Gastrocnemius medialis (tissue), 4 donors: ENCODE data around the gene SLC30A4. TPM values are rescaled to one million over a fixed set of nuclear protein-coding genes. Genes with fewer than 3 reads are reported as not detected.

Source experiments
- ATAC-seq, 2 donors: fragments of 150-250 bp; one replicate each; pipeline ENCODE4 v1.9.1; 2016
- DNase-seq, 2 donors: peaks; one replicate each; pipeline ENCODE4 v3.0.0-alpha.2; 2019
- H3K27ac ChIP-seq, 4 donors: fragments of 200-600 bp; sonication (generic); 1 replicate in 1 of 4; 2 replicates in 3 of 4; pipeline ENCODE4 v1.5.1; 2016 to 2018; ENCODE audit warnings: mild to moderate bottlenecking in 2 of 4, moderate library complexity in 1 of 4
- H3K27me3 ChIP-seq, 3 donors: fragments of 200-600 bp; sonication (generic) in 2 of 3; 1 replicate in 1 of 3; 2 replicates in 2 of 3; pipeline versions ENCODE4 v1.5.1 to v1.6.0; 2016 to 2019; ENCODE audit warnings: mild to moderate bottlenecking in 1 of 3, moderate library complexity in 1 of 3
- H3K36me3 ChIP-seq, 2 donors: fragments of 200-600 bp; sonication (generic) in 1 of 2; one replicate each; pipeline ENCODE4 v1.5.1; 2017 to 2018
- H3K4me1 ChIP-seq, 2 donors: fragments of 200-600 bp; sonication (generic) in 1 of 2; one replicate each; pipeline ENCODE4 v1.5.1; 2016 to 2017; ENCODE audit warnings: mild to moderate bottlenecking in 2 of 2
- H3K4me3 ChIP-seq, 4 donors: fragments of 200-600 bp; sonication (generic) in 3 of 4; 1 replicate in 1 of 4; 2 replicates in 3 of 4; pipeline ENCODE4 v1.5.1; 2016 to 2019; ENCODE audit warnings: mild to moderate bottlenecking in 2 of 4
- H3K9me3 ChIP-seq, 3 donors: fragments of 200-600 bp; sonication (generic) in 2 of 3; 1 replicate in 1 of 3; 2 replicates in 2 of 3; pipeline ENCODE4 v1.5.1; 2016 to 2019
- POLR2A ChIP-seq, 2 donors: fragments of 450-650 bp; IDR thresholded peaks; one replicate each; pipeline ENCODE4 v1.6.1; 2017; ENCODE audit warnings: antibody characterized with exemption in 2 of 2, mild to moderate bottlenecking in 2 of 2, moderate library complexity in 2 of 2
- in situ Hi-C, 4 donors: fragments of 200-750 bp; cut with MboI; loops; one replicate each; pipeline versions ENCODE4 v1.15.0 to v1.8.0; 2017; ENCODE audit warnings: low sequenced_read_pairs in 4 of 4
- intact Hi-C: fragments of 100-400 bp; cut with DNase I; formaldehyde crosslinking; loops from one replicate; pipeline ENCODE4 v1.15.1; 2023; ENCODE audit warnings: low total_unique reads
- total RNA-seq, 4 donors: library from RNA; depleted of rRNA; stranded (reverse); fragments of >200 nt; gene quantifications; one replicate each; pipeline versions ENCODE4 v1.1.0 to v1.2.3, GENCODE V29; 2016
- TF ChIP-seq, protein P1 (sequence below), 5 experiments: fragments of 450-650 bp in 3 of 5; fragments of 200-600 bp in 2 of 5; sonication (generic) in 2 of 5; IDR thresholded peaks in 4 of 5; conservative IDR thresholded peaks in 1 of 5; 1 replicate in 4 of 5; 2 replicates in 1 of 5; pipeline ENCODE4 v1.5.1; 2016 to 2019; ENCODE audit warnings: antibody characterized with exemption in 5 of 5, mild to moderate bottlenecking in 3 of 5, moderate library complexity in 3 of 5

Gene SLC30A4
- total RNA-seq, 4 donors from 2014 or later: 1.4 to 2.3 (median 1.7) TPM

DNA sequence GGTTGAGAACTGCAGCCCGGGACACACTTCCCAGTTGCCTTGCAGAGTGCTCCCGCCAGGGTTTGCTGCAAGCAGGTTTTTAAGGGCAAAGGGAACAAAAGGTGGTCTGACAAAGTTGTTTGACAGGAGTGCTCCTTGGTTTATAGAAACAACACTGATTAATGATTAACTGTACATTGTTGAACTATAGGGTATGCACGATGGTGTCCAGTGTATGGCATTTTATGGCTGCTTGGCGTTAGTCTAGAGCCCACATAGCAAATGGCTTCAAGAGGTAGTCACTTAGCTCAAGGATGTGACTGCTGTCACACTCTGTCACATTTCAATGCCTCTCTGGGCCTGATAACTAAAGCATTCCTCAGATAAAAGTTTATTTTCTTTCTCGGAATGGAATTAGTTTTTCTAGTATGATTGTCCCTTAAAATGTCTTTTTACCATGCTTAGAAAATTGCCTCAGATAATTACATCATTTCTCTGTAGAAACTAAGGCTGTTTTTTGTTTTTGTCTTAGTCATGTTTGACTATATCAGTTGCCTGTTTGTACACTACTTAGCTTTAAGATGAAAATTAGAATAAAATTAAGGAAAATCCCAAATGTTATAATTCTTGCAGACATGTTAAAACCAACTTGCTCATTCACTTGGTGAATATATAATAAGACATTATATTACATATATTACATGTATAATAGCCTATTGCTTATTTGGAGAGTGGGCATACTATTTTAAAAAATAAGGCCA is 82.9 kb downstream of the SLC30A4 start:
- H3K27ac ChIP-seq: no peak overlapping the region
- ATAC-seq (no peak), DNase-seq (no peak)
- no peaks in the 10 kb centered on the region for H3K27me3 ChIP-seq
- intact Hi-C loops: no loop called here
- no peaks in the 10 kb centered on the region for H3K4me1 ChIP-seq
- H3K9me3 ChIP-seq: no peaks in the 10 kb centered on the region
- no peaks in the 10 kb centered on the region for H3K36me3 ChIP-seq
- in situ Hi-C loops: no loop called here
- TF ChIP-seq POLR2A (IDR thresholded peaks at IDR 0.05): no peak
- H3K4me3 ChIP-seq: no peak overlapping the region

DNA sequence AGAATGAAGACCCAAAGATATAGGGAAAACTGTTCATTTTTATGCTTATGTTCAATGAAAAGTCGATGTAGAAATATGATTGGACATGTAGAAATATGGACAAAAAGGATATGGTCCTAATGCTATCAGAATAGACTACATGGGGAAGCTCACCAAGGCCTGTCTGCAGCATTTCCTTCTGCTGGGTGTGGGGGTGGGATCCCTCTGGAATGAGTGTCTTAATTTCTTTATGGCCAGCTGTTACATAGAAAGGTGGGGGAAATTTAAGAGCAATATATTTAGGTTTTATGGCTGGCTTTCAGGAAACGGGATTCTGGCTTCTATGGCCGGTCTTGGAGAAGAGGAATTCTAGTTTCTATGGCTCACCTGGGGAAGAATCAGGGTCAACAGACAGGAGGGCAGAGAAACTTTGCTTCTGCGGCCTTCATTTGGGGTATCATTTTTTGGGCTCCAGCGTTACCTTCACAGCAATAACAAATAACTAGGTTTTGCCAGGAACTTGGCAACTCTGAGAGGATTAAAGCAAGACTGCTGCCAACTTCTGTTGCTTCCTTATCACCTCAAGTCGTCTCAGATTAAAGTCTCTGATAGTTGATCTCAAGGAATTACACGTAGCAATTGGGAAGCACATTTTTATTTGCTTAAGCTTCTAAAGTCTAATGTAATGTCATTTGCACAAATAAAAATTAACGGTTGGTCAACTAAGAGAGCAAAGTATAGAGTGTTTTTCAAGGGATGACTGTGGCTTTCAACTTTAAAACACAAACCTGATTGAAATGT is 87.2 kb downstream of the SLC30A4 start:
- no peaks in the 10 kb centered on the region for H3K9me3 ChIP-seq
- TF ChIP-seq, protein P1, sequence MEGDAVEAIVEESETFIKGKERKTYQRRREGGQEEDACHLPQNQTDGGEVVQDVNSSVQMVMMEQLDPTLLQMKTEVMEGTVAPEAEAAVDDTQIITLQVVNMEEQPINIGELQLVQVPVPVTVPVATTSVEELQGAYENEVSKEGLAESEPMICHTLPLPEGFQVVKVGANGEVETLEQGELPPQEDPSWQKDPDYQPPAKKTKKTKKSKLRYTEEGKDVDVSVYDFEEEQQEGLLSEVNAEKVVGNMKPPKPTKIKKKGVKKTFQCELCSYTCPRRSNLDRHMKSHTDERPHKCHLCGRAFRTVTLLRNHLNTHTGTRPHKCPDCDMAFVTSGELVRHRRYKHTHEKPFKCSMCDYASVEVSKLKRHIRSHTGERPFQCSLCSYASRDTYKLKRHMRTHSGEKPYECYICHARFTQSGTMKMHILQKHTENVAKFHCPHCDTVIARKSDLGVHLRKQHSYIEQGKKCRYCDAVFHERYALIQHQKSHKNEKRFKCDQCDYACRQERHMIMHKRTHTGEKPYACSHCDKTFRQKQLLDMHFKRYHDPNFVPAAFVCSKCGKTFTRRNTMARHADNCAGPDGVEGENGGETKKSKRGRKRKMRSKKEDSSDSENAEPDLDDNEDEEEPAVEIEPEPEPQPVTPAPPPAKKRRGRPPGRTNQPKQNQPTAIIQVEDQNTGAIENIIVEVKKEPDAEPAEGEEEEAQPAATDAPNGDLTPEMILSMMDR (IDR thresholded peaks at IDR 0.05 in 4 of 5, conservative IDR thresholded peaks at IDR 0.05 in 1 of 5): no peak
- no peak for TF ChIP-seq POLR2A (IDR thresholded peaks at IDR 0.05)
- H3K36me3 ChIP-seq: peaks cover 0 to 4% of the 10 kb centered on the region in 2 donors
- ATAC-seq (no peak), DNase-seq (no peak)
- peaks cover 3% of the 10 kb centered on the region in 2 donors for H3K4me1 ChIP-seq
- peaks cover 0 to 2% (median 0%) of the 10 kb centered on the region in 3 donors for H3K27me3 ChIP-seq
- no peak overlapping the region for H3K4me3 ChIP-seq
- no peak overlapping the region for H3K27ac ChIP-seq
- in situ Hi-C loops (no loop called here), intact Hi-C loops (no loop called here)

DNA sequence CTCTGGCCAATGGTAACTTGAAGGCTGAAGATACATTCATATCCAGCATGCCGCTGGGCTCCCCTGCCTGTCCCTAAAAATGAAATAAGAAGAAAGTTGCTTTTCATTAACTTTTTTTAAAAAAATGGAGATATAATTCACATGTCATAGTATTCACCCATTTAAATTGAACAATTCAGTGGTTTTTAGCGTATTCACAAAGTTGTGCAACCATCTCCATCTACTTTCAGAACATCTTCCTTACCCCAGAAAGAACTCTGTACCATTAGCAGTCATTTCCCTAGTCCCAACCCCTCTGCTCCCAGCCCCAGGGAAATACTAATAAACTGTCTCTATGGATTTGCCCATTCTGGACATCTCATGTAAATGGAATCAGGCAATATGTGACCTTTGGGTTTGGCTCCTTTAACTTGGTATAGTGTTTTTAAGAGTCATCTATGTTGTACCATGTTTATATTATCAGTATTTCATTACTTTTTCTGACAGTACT is 88.4 kb downstream of the SLC30A4 start:
- in situ Hi-C loops: no loop called here
- no peak for ATAC-seq

DNA sequence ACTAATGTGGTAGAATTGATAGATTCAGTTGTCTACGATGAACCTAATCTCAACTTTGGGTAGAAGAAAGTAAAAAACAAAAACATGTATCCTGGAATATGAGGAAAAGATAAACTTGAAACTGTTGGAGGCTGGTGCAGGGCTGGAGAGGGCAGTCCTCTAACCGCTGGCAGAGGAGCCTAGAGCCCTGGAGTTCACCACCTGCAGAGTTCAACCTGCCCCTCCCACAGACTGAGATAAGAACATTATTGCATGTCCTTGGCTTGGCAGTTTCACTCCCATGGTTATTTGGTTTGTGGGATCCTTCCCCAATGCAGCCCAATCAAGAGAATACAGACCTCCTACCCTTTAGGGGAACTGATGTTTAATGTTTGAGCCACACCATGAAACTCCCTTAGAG is 91.0 kb downstream of the SLC30A4 start:
- Histone ChIP-seq H3K9me3 (no peaks in the 10 kb centered on the region), H3K27me3 (peaks cover 0 to 6% (median 0%) of the 10 kb centered on the region in 3 donors), H3K36me3 (peaks cover 0 to 4% of the 10 kb centered on the region in 2 donors), H3K4me3 (no peak overlapping the region), H3K4me1 (peaks cover 4 to 6% of the 10 kb centered on the region in 2 donors), H3K27ac (no peak overlapping the region)
- intact Hi-C loops: no loop called here
- TF ChIP-seq, protein P1 (IDR thresholded peaks at IDR 0.05 in 4 of 5, conservative IDR thresholded peaks at IDR 0.05 in 1 of 5): no peak
- TF ChIP-seq POLR2A (IDR thresholded peaks at IDR 0.05): no peak
- in situ Hi-C loops: no loop called here
- ATAC-seq (no peak), DNase-seq (no peak)

More for the DNA sequence above, 88.4 kb downstream of the SLC30A4 start:
- Histone ChIP-seq H3K4me3 (no peak overlapping the region), H3K9me3 (no peaks in the 10 kb centered on the region), H3K4me1 (peaks cover 4 to 6% of the 10 kb centered on the region in 2 donors), H3K27me3 (peaks cover 0 to 6% (median 0%) of the 10 kb centered on the region in 3 donors), H3K27ac (no peak overlapping the region), H3K36me3 (peaks cover 0 to 4% of the 10 kb centered on the region in 2 donors)
- DNase-seq: no peak
- TF ChIP-seq, protein P1 (IDR thresholded peaks at IDR 0.05 in 4 of 5, conservative IDR thresholded peaks at IDR 0.05 in 1 of 5): no peak
- TF ChIP-seq POLR2A (IDR thresholded peaks at IDR 0.05): no peak
- intact Hi-C loops: no loop called here
